H54 (cell line): ENCODE data around the gene RSRC1.

Source experiments
- DNase-seq: peaks from one replicate; pipeline ENCODE4 v3.0.0; 2011; ENCODE audit warnings: low spot score, mixed read lengths; ENCODE audit not compliant: insufficient read length
- FAIRE-seq: peaks from 3 replicates; lab custom pipeline; 2011; peaks lifted over from hg19 to GRCh38; lab: Jason Lieb, UNC
- POLR2A ChIP-seq: IDR thresholded peaks from 2 replicates; pipeline ENCODE4 v1.6.1; 2011; ENCODE audit warnings: low read depth, mild to moderate bottlenecking, low read length

Gene RSRC1

DNA sequence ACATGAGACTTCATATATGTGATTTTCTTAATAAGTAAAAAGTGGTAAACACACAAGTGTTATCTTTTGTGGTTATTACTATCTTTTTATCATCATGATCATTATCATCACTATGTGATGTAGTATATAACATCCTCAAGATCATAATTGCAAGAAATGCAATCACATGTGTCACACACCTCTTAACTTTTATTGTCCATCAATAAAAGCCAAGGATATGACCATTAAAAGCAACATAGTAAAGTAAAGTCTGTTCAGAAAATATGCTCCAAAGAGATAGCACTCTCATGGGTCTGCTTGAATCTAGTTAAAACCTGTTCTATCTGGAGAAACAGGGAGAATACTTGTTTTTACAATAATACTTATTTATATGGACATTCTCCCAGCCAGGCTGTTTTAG lies 308.1 kb downstream of the RSRC1 start:
- no peak for TF ChIP-seq POLR2A
- no peak for FAIRE-seq
- no peak for DNase-seq

GRCh38 chr3:158419820-158420653 lies 310.1 kb downstream of the RSRC1 start:
- TF ChIP-seq POLR2A = no peak
- FAIRE-seq = no peak
- no peak for DNase-seq

- FAIRE-seq = peak; percentile 69
- no peak for DNase-seq
- no peak for TF ChIP-seq POLR2A
These were observed 310.9 kb downstream of the RSRC1 start for GRCh38 chr3:158420654-158421396.

- DNase-seq = no peak
- FAIRE-seq = no peak
- no peak for TF ChIP-seq POLR2A
These were observed 320.6 kb downstream of the RSRC1 start for GRCh38 chr3:158430448-158430847.

DNA sequence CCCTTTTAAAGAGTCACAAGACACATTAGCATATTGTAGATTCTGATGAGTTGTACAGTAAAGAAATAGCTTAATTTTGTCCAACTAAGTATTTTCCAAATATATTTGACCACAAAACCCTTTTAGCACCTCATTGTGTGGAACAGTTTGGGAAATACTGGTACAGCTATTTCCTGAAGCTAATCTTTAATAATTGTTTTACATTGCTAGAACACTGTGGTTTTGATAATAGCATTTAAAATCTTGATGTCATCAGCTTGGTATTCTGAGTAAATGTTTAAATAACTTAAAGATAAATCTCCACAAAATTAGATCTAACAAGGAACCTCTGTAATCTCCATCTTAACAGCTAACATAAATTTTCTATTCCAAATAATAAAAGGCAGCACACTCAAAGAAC lies 321.1 kb downstream of the RSRC1 start:
- TF ChIP-seq POLR2A = no peak
- FAIRE-seq (no peak), DNase-seq (no peak)

DNA sequence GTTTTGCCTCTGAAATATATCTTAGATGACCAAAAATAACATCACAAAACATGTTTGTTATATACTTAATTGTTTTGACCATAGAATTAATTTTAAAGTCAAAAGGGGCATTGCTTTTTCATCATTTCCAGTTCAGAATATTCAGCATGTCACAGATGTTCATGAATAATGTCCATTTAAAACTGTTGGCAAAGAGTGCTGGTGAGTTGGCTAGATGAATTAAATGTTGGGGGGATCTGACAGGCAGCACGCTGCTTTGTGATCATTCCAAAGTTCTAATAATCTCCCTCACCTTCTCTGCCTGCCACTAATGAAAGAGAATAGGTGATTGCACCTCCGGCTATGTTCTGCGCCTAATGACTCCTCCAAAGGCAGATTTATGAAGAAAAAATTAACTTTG lies 321.9 kb downstream of the RSRC1 start:
- DNase-seq (no peak), FAIRE-seq (no peak)
- TF ChIP-seq POLR2A = no peak

GRCh38 chr3:158434412-158435038 lies 324.6 kb downstream of the RSRC1 start:
- TF ChIP-seq POLR2A = no peak
- FAIRE-seq = peak; percentile 89
- DNase-seq = no peak

DNA sequence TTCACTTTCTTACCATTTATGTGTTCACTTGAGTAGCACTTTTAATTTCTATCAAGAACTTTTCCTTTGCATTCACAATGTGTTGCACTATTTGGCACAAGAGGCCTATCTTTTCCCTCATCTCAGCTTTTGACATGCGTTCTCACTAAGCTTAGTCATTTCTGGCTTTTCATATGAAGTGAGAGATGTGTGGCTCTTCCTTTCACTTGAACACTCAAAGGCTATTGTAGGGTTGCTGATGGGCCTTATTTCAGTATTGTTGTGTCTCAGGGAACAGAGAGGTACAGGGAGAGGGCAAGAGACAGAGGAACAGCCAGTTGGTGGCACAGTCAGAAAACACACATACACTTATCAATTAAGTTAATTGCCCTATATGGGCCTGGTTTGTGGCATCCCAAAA lies 333.7 kb downstream of the RSRC1 start:
- no peak for TF ChIP-seq POLR2A
- FAIRE-seq (no peak), DNase-seq (no peak)

DNA sequence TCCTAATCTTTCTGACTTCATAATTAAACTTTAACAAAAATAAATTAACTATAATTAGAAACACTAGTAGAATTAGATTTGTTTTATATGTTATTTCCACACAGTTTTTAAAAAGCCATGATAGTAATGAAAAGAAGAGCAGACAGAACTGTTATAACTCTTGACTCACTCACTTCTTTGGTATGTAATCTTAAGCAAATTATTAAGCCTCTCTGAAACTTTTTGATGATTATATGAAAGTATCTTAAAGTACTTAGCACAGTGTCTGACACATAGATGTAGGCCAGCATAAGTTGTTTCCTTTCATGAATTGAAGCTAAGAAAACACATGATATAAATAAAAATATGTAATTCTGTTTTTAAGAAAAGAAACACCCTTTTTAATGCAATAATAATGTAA lies 337.5 kb downstream of the RSRC1 start:
- TF ChIP-seq POLR2A = no peak
- DNase-seq (no peak), FAIRE-seq (no peak)

DNA sequence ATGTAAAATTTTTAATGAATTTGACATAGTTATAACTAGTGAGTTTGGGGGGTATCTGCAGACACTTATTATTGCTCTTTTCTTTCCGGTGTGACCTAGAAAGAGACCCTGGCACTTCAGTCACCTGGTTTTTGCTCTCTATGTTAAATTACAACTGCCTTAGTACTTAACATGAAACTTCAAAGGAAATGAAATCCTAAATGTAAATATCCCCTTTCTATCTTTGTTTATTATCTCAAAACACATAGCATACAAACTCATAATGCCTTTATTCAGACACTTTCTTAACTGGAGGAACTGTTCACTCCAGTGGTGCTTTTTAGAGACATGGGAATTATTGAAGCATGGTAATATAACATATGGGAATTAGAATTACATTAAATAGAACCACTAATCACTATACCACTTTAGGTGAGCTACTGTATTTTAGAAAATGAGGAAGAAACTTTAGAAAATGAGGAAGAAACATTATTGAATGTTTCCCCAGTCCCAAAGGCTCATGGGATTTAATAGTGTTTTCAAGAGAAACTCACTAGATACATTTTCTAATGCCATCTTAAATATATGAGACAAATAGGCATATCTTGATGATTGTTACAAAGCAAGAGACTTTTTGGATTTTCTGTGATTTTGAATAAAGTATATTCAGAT lies 341.6 kb downstream of the RSRC1 start:
- no peak for TF ChIP-seq POLR2A
- DNase-seq = no peak
- peak; percentile 20 for FAIRE-seq

- TF ChIP-seq POLR2A = no peak
- DNase-seq (no peak), FAIRE-seq (no peak)
These were observed 342.4 kb downstream of the RSRC1 start for GRCh38 chr3:158452334-158452733.

GRCh38 chr3:158453004-158453403 lies 343.1 kb downstream of the RSRC1 start:
- no peak for TF ChIP-seq POLR2A
- DNase-seq (no peak), FAIRE-seq (no peak)

DNA sequence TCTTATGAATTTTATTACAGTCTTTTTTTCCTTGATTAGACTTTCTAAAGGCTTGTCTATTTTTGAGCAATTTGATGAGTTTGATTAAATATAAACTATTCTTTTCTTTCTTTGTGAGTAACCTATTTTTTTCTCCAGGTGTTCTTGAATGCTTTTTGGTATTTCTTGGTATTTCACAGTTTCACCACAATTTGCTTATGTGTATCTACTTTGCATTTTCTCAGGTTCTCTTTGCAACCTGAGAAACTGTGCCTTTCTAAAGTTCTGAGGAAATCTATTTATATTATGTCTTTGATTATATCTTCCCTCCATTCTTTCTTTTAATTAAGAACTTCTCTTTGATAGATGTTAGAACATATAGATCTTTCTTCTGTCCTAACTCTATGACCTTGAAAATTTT lies 344.0 kb downstream of the RSRC1 start:
- no peak for DNase-seq
- FAIRE-seq = no peak
- no peak for TF ChIP-seq POLR2A

DNA sequence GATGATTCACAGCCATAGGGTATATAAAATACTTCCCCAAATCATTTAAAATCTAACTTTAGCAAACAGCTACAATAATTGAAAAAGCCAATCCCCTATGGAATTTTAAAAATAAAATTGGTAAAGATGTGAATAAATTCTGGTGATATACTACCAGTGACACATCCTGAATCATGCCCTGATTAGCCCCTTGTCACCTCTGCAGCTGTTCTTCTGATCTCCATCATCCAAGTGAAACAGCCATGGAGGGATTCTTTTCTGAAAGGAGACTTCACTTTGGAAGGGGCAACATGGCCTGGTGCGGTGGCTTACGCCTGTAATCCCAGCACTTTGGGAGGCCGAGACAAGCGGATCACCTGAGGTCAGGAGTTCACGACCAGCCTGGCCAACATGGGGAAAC lies 345.5 kb downstream of the RSRC1 start:
- no peak for TF ChIP-seq POLR2A
- FAIRE-seq = no peak

More for the DNA sequence above, 345.5 kb downstream of the RSRC1 start:
- DNase-seq = no peak
